Nephron (organoid): Measurements from ENCODE around the gene ITPRIPL2.

Experiments
- H3K27ac Mint-ChIP-seq, 3 experiments: 2 replicates each; pipeline ENCODE4 v1.8.0; 2020; ENCODE audit warnings: mixed read lengths in 3 of 3, mild to moderate bottlenecking in 2 of 3, moderate library complexity in 1 of 3
- H3K27me3 Mint-ChIP-seq: 2 replicates; pipeline ENCODE4 v1.8.0; 2021; ENCODE audit warnings: low read depth, mild to moderate bottlenecking, moderate library complexity, mixed read lengths
- H3K36me3 Mint-ChIP-seq: 2 replicates; pipeline ENCODE4 v1.8.0; 2020; ENCODE audit warnings: low read depth, mixed read lengths
- H3K4me1 Mint-ChIP-seq: 2 replicates; pipeline ENCODE4 v1.8.0; 2020; ENCODE audit warnings: mixed read lengths
- H3K4me3 Mint-ChIP-seq, 3 experiments: 2 replicates each; pipeline ENCODE4 v1.8.0; 2020; ENCODE audit warnings: mild to moderate bottlenecking in 3 of 3, mixed read lengths in 3 of 3, moderate library complexity in 2 of 3
- H3K9me3 Mint-ChIP-seq: 2 replicates; pipeline ENCODE4 v1.8.0; 2020; ENCODE audit warnings: mixed read lengths
- CTCF ChIP-seq, 3 experiments: fragments of 200-600 bp; sonication (generic); IDR thresholded peaks; one replicate each; pipeline ENCODE4 v1.5.0; 2021; ENCODE audit warnings: antibody characterized with exemption in 3 of 3; ENCODE audit not compliant: unreplicated experiment in 3 of 3

ITPRIPL2 gene

DNA sequence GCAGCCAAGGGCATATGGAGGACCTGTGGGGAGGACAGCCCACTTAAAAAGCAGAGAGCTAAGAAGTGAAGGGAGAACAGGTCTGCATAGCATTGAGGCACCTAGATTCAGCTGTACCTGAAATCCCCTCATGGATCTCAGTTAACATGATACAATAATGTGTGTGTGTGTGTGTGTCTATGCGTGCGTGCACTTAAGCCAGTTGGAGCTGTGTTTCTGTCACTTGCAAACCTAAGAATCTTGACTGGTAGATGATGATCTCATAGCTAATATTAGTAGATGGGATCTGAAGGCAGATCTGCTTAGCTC is 1.7 kb upstream of the ITPRIPL2 start:
- Mint-ChIP-seq H3K27ac (peak overlapping the region; percentile 52 to 96 (median 84)), H3K27me3 (peaks cover 4% of the 10 kb centered on the region), H3K4me3 (peak overlapping the region; percentile 64 to 82 (median 75)), H3K4me1 (peaks cover 30% of the 10 kb centered on the region), H3K9me3 (no peaks in the 10 kb centered on the region), H3K36me3 (peaks cover 1% of the 10 kb centered on the region)
- no peak for TF ChIP-seq CTCF (IDR thresholded peaks at IDR 0.05; ENCODE audit: unreplicated experiment in 3 of 3)

DNA sequence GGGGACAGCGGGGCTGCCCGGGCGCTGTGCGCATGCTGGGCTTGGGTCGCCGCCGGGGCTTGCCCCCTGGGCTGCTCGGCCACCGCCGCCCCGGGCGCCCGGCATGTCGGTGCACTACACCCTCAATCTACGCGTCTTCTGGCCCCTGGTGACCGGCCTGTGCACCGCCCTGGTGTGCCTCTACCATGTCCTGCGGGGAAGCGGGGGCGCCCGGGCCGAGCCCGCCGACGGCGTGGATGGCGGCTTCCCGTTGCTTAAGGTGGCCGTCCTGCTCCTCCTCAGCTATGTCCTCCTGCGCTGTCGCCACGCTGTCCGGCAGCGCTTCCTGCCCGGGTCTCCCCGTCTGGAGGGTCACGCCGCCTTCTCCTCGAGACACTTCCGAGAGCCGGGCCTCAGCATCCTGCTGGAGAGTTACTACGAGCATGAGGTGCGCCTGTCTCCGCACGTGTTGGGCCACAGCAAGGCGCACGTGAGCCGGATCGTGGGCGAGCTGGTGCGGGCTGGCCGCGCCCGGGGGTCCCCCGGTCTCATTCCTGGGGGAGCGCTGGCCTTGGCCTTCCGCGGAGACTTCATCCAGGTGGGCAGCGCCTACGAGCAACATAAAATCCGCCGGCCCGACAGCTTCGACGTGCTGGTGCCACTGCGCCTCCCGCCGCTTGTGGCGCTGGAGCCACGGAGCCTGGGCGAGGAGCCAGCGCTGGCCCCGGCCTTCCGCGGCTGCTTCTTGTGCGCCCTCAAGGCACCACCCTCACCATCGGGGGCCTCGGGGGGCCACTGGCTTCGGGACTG is 789 bp downstream of the ITPRIPL2 start:
- Mint-ChIP-seq H3K27me3 (peaks cover 4% of the 10 kb centered on the region), H3K36me3 (peaks cover 14% of the 10 kb centered on the region), H3K9me3 (no peaks in the 10 kb centered on the region), H3K4me1 (peaks cover 40% of the 10 kb centered on the region), H3K4me3 (peak overlapping the region; percentile 89 to 95 (median 93)), H3K27ac (peak overlapping the region in 2 of 3 experiments; percentile 82 to 83)
- TF ChIP-seq CTCF (IDR thresholded peaks at IDR 0.05; ENCODE audit: unreplicated experiment in 3 of 3): no peak

- peaks cover 40% of the 10 kb centered on the region for H3K4me1 Mint-ChIP-seq
- H3K4me3 Mint-ChIP-seq: peak overlapping the region; percentile 78 to 95 (median 78)
- H3K36me3 Mint-ChIP-seq: peaks cover 17% of the 10 kb centered on the region
- H3K27me3 Mint-ChIP-seq: peaks cover 4% of the 10 kb centered on the region
- no peaks in the 10 kb centered on the region for H3K9me3 Mint-ChIP-seq
- TF ChIP-seq CTCF (IDR thresholded peaks at IDR 0.05; ENCODE audit: unreplicated experiment in 3 of 3): no peak
- H3K27ac Mint-ChIP-seq: peak overlapping the region in 1 of 3 experiments; percentile 62
These were observed 1.6 kb downstream of the ITPRIPL2 start for GRCh38 chr16:19115148-19116021.

- Mint-ChIP-seq H3K27me3 (peaks cover 4% of the 10 kb centered on the region), H3K36me3 (peaks cover 24% of the 10 kb centered on the region), H3K4me3 (peak overlapping the region; percentile 66 to 83 (median 73)), H3K4me1 (peaks cover 40% of the 10 kb centered on the region), H3K9me3 (no peaks in the 10 kb centered on the region), H3K27ac (peak overlapping the region; percentile 79 to 95 (median 92))
- TF ChIP-seq CTCF (IDR thresholded peaks at IDR 0.05; ENCODE audit: unreplicated experiment in 3 of 3): no peak
These were observed 3.1 kb downstream of the ITPRIPL2 start for GRCh38 chr16:19116711-19117449.

- Mint-ChIP-seq H3K4me1 (peaks cover 24% of the 10 kb centered on the region), H3K27ac (peak overlapping the region; percentile 82 to 89 (median 87)), H3K36me3 (peaks cover 24% of the 10 kb centered on the region), H3K4me3 (peak overlapping the region; percentile 45 to 76 (median 70)), H3K9me3 (no peaks in the 10 kb centered on the region), H3K27me3 (no peaks in the 10 kb centered on the region)
- no peak for TF ChIP-seq CTCF (IDR thresholded peaks at IDR 0.05; ENCODE audit: unreplicated experiment in 3 of 3)
These were observed 5.2 kb downstream of the ITPRIPL2 start for GRCh38 chr16:19118938-19119431.
